Upper lobe of left lung (tissue), 6 donors: ENCODE data around the gene WNK2. TPM values are rescaled to one million over a fixed set of nuclear protein-coding genes. Genes with fewer than 3 reads are reported as not detected.

Experiments used
- ATAC-seq, 2 donors: fragments of 200-7000 bp; cut with Tn5 transposase; one replicate each; pipeline ENCODE4 v1.9.1; 2022; ENCODE audit warnings: mild to moderate bottlenecking in 2 of 2, moderate library complexity in 2 of 2; ENCODE audit not compliant: low FRiP score in 2 of 2
- DNase-seq, 2 donors: peaks; one replicate each; pipeline ENCODE4 v3.0.0-alpha.2; 2019 to 2020
- H3K27ac ChIP-seq, 4 donors: fragments of 200-600 bp; sonication (generic); one replicate each; pipeline ENCODE4 v1.5.1; 2016 to 2019
- H3K27me3 ChIP-seq, 4 donors: fragments of 200-600 bp; sonication (generic); one replicate each; pipeline ENCODE4 v1.5.1; 2017 to 2019
- H3K36me3 ChIP-seq, 4 donors: fragments of 200-600 bp; sonication (generic); one replicate each; pipeline ENCODE4 v1.5.1; 2016 to 2019
- H3K4me1 ChIP-seq, 4 donors: fragments of 200-600 bp; sonication (generic); one replicate each; pipeline ENCODE4 v1.5.1; 2018 to 2019
- H3K4me3 ChIP-seq, 4 donors: fragments of 200-600 bp; sonication (generic); one replicate each; pipeline ENCODE4 v1.5.1; 2017 to 2019; ENCODE audit warnings: mild to moderate bottlenecking in 2 of 4, moderate library complexity in 1 of 4
- H3K9me3 ChIP-seq, 4 donors: fragments of 200-600 bp; sonication (generic); one replicate each; pipeline ENCODE4 v1.5.1; 2018 to 2019
- CTCF ChIP-seq, 6 experiments: fragments of 450-650 bp in 4 of 6; fragments of 200-600 bp in 2 of 6; sonication (generic) in 2 of 6; IDR thresholded peaks; one replicate each; pipeline ENCODE4 v1.5.1; 2016 to 2019; ENCODE audit warnings: antibody characterized with exemption in 6 of 6
- EP300 ChIP-seq, 4 donors: sonication (generic); formaldehyde crosslinking; IDR thresholded peaks; one replicate each; pipeline ENCODE4 v1.5.1; 2017; ENCODE audit warnings: antibody characterized with exemption in 4 of 4, control low read depth in 2 of 4
- POLR2A ChIP-seq, 4 donors: fragments of 450-650 bp; IDR thresholded peaks; one replicate each; pipeline ENCODE4 v1.5.1; 2016 to 2017; ENCODE audit warnings: antibody characterized with exemption in 4 of 4, mild to moderate bottlenecking in 2 of 4
- POLR2AphosphoS5 ChIP-seq, 2 donors: sonication (generic); formaldehyde crosslinking; IDR thresholded peaks; one replicate each; pipeline ENCODE4 v1.5.1; 2017; ENCODE audit warnings: antibody characterized with exemption in 2 of 2
- WGBS, 2 donors: methylation state at CpG; one replicate each; pipeline ENCODE4 v1.1.5; 2017 to 2018; 5-methylcytosine and 5-hydroxymethylcytosine counted together
- total RNA-seq, 6 donors: library from RNA; depleted of rRNA in 4 of 6; stranded (reverse); fragments of >200 nt in 4 of 6; gene quantifications; one replicate each; pipeline versions ENCODE4 v1.1.0 to v1.2.1, GENCODE V29; 2016 to 2021
- donor health status: DM: no; HTN: no; CAD: no; lungs with moderate emphysema.
- donor health status: DM: no; HTN: yes; CAD: no; lungs with severe emphysema.

The WNK2 gene
- total RNA-seq, 6 donors from 2014 or later: 1.1 to 11.5 (median 7.3) TPM

- no peaks in the 10 kb centered on the region for H3K27me3 ChIP-seq
- TF ChIP-seq CTCF (IDR thresholded peaks at IDR 0.05): no peak
- TF ChIP-seq EP300 (IDR thresholded peaks at IDR 0.05): no peak
- no peak for TF ChIP-seq POLR2A (IDR thresholded peaks at IDR 0.05)
- no peak for TF ChIP-seq POLR2AphosphoS5 (IDR thresholded peaks at IDR 0.05)
- H3K27ac ChIP-seq: no peak overlapping the region
- no peaks in the 10 kb centered on the region for H3K36me3 ChIP-seq
- ATAC-seq (no peak), DNase-seq (no peak)
- no peak overlapping the region for H3K4me3 ChIP-seq
- no peaks in the 10 kb centered on the region for H3K9me3 ChIP-seq
- peaks cover 0 to 9% (median 2%) of the 10 kb centered on the region in 4 donors for H3K4me1 ChIP-seq
- WGBS, 2 donors: 54 to 78% methylated on average over 9 to 12 of the region's 12 CpGs
Measured at GRCh38 chr9:93173365-93174051, 10.4 kb upstream of the WNK2 start.

GRCh38 chr9:93174976-93175375, 9.0 kb upstream of the WNK2 start:
- H3K4me3 ChIP-seq: no peak overlapping the region

GRCh38 chr9:93177676-93178075, 6.3 kb upstream of the WNK2 start:
- no peak for DNase-seq
- H3K27me3 ChIP-seq: peaks cover 0 to 5% (median under 1%) of the 10 kb centered on the region in 4 donors
- no peaks in the 10 kb centered on the region for H3K9me3 ChIP-seq
- no peak overlapping the region for H3K4me3 ChIP-seq
- no peaks in the 10 kb centered on the region for H3K36me3 ChIP-seq
- TF ChIP-seq EP300 (IDR thresholded peaks at IDR 0.05) (no peak), CTCF (IDR thresholded peaks at IDR 0.05) (no peak), POLR2A (IDR thresholded peaks at IDR 0.05) (no peak), POLR2AphosphoS5 (IDR thresholded peaks at IDR 0.05) (no peak)
- H3K4me1 ChIP-seq: peaks cover 0 to 9% (median 2%) of the 10 kb centered on the region in 4 donors
- H3K27ac ChIP-seq: no peak overlapping the region
- WGBS, 2 donors: 72 to 73% methylated on average over 6 of the region's 6 CpGs
- no peak for ATAC-seq

More at GRCh38 chr9:93174976-93175375, 9.0 kb upstream of the WNK2 start:
- no peaks in the 10 kb centered on the region for H3K36me3 ChIP-seq
- TF ChIP-seq POLR2A (IDR thresholded peaks at IDR 0.05): no peak
- TF ChIP-seq CTCF (IDR thresholded peaks at IDR 0.05): no peak
- no peak for TF ChIP-seq POLR2AphosphoS5 (IDR thresholded peaks at IDR 0.05)
- TF ChIP-seq EP300 (IDR thresholded peaks at IDR 0.05): no peak
- DNase-seq: no peak
- no peaks in the 10 kb centered on the region for H3K9me3 ChIP-seq
- WGBS, 2 donors: 91 to 97% methylated on average over 2 to 3 of the region's 3 CpGs
- no peak for ATAC-seq
- peaks cover 0 to 9% (median 2%) of the 10 kb centered on the region in 4 donors for H3K4me1 ChIP-seq
- no peak overlapping the region for H3K27ac ChIP-seq
- no peaks in the 10 kb centered on the region for H3K27me3 ChIP-seq

GRCh38 chr9:93178851-93179786, 4.8 kb upstream of the WNK2 start:
- DNase-seq: no peak
- no peak overlapping the region for H3K4me3 ChIP-seq
- no peak for ATAC-seq
- H3K27ac ChIP-seq: no peak overlapping the region
- no peaks in the 10 kb centered on the region for H3K36me3 ChIP-seq
- H3K27me3 ChIP-seq: peaks cover 0 to 19% (median 8%) of the 10 kb centered on the region in 4 donors
- WGBS, 2 donors: 86 to 92% methylated on average over 13 to 22 of the region's 22 CpGs
- no peaks in the 10 kb centered on the region for H3K9me3 ChIP-seq
- peaks cover 4 to 9% (median 8%) of the 10 kb centered on the region in 4 donors for H3K4me1 ChIP-seq
- TF ChIP-seq POLR2A (IDR thresholded peaks at IDR 0.05) (no peak), CTCF (IDR thresholded peaks at IDR 0.05) (no peak), EP300 (IDR thresholded peaks at IDR 0.05) (no peak), POLR2AphosphoS5 (IDR thresholded peaks at IDR 0.05) (no peak)
